Effector CD4-positive, alpha-beta T cell (primary cell): ENCODE measurements around the gene RAB39B.

Experiments
- DNase-seq: peaks from one replicate; pipeline ENCODE4 v3.0.0-alpha.2; 2020

The RAB39B gene

DNA sequence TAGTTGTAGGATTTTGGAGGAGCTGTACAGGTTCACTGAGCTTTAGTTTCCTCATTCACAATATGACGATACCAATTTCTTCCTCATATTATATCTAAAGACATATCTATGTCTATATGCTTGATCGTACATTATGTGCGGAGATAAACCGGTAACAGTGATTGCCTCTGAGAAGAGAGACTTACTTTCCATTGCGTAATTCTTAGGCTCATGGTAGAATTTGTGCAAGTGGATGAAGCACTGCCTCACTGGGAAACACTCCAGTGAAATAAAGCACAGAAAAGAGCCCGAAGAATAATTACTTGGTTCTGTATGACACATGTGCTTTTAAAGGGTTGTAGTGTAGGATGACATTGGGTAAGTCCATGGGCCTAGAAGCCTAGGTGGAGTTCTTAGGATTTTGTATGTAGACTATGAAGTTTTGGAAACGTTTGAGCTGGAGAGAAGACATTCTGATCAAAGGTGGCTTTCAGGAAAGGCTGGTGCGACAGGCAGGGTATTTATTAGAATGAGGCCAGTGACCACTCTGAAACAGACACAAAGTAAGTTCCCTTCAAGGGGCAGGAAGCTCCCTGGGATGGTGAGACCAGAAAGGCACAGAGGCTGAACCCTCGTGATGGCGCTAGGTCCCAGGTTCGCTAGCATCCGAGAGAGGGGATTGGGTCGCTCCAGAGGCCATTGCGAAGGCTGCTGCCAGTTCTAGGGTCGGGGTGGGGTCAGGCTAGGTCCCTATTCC, 48.7 kb downstream of the RAB39B start:
- DNase-seq = no peak

DNA sequence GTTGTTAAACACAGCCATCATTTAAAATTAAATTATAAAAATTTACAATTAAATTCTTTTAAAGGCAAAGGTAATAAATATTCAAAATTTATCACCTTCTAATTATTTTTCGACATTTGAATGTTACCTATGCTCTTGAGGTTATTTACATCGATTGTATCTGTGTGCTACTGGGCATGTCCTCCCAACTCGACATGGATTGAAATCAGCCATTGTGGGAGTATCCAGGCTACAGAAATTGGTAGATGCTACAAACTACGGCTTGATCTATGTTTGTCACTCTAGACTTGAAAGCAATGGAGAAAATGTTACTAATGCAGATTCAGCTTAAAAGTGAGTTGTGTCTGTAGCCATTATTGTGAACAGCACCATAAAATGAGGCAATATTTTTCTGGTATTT, 50.6 kb downstream of the RAB39B start:
- DNase-seq = no peak

- DNase-seq = no peak
Observed at GRCh38 chrX:155211208-155211607, 53.1 kb downstream of the RAB39B start.
